ENCODE results near the gene RTBDN. TPM values are rescaled to one million over a fixed set of nuclear protein-coding genes. Genes with fewer than 3 reads are reported as not detected.

The RTBDN gene
- 1.6 TPM for total RNA-seq

DNA sequence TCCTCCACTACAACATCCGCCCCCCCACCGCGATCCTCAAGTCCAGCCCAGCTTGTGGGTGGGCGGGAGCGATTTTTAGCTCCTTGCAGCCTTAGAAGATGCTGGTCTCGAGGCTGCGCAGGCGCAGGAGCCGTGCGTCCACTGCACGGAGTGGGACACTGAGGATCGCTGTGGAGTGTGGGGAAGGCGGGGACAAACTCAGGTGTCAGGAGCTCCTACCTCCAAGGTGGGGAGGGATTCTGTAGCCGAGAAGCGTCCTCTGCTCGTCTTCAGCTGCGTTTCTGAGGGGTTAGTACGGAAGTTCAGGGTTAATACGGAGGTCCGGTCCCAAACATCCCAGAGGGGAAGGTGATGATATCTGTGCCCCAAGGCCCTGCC lies at the start of gene RTBDN:
Gene RTBDN (minus strand): TSS at position 14 of the 378 bp plus-strand sequence. CDS start 4,600 bp downstream, outside the sequence.
- FAIRE-seq (no peak), DNase-seq (ENCODE audit: low spot score in 2 of 2) (no peak)

DNA sequence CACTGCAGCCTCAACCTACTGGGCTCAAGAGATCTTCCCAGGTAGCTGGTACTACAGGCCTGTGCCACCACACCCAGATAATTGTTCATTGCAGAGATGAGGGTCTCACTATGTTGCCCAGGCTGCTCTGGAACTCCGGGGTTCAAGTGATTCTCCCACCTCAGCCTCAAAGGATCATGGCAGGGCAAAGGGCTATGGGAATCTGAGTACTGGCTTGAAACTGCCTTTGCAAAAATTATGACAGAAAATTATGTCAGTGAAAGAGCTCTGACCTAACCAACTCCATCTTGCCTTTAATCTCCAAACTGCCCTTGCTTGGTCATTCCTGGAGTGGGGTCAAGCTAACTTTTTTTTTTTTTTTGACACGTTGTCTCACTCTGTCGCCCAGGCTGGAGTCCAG lies 48.2 kb upstream of the RTBDN start:
- DNase-seq (ENCODE audit: low spot score in 2 of 2) = no peak
- FAIRE-seq = no peak

DNA sequence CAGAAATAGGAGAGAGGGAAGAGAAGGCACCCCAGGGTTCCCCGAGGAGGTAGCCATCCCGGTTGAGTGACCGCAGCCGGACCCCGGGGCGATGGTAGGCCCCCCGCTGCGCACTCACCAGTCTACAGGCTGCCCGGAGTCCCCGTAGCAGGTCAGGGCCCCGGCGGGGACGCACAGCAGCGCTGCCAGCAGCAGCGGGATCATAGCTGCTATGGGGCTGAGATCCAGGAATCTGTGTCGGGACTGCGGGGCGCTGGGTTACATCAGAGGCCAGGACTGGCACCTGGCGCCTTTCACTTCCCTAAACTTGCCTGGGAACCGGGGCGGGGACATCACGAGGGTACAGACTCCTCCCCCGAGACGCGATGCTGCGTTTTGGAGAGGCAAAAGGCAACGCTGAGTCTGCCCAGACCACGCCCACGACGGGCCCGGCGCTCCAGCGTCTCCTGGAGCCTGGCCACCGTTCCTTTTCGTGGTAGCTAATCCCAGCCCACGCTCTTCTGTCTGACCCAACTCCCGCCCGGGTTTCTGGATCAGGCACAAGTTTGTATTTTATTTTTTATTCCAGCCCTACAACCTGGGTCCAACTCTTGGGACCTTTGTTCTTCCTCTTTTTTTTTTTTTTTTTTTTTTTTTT lies 46.9 kb upstream of the RTBDN start, which contains the start of gene DNASE2:
Gene DNASE2 (minus strand): TSS at position 278 of the 637 bp plus-strand sequence. CDS start 74 bp downstream, at position 204.
- FAIRE-seq (no peak), DNase-seq (ENCODE audit: low spot score in 2 of 2) (peak; percentile 84 to 96)

DNA sequence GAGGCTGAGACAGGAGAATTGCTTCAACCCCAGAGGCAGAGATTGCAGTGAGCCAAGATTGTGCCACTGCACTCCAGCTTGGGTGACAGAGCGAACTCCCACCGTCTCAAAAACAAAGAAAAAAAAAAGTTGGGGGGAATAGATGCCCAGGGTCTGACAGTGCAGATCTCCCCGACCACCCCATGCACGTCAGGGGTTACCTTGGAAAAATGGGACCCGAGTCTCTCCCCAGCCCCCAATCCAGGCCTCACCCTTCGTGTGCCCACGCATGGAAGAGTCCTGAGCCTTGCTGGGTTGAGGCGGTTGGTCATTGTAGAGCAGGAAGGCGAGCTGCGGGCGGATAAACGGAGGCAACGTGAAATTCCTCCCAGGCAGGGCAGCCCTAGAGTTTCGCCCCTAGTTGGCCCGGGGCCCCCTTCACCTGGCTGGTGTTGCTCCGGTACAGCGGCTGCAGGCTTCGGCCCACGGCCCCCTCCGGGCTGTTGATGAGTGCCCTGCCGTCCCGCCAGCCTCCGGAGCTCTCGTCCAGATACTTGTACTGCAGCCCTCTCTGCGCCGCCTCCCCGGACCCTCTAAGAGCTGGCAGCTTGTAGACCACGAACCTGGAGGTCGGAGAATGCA lies 46.3 kb upstream of the RTBDN start:
- FAIRE-seq (no peak), DNase-seq (ENCODE audit: low spot score in 2 of 2) (no peak)

DNA sequence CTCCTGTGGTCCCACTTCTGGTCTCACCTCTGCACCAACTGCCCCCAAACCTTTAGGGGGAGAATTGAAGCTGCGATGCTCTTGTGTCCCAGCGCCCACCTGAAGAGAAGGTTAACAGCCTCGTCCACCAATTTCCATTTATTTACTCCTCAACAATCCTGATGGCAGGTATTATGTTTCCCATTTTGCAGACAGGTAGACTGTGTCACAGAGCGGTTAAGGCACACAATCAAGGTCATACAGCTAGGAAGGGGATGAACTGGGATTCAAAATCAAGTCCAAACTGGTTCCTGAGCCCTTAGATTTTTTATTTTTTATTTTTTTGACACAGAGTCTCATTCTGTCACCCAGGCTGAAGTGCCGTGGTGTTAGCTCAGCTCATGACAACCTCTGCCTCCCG lies 40.7 kb upstream of the RTBDN start:
- DNase-seq (ENCODE audit: low spot score in 2 of 2) (no peak), FAIRE-seq (no peak)

DNA sequence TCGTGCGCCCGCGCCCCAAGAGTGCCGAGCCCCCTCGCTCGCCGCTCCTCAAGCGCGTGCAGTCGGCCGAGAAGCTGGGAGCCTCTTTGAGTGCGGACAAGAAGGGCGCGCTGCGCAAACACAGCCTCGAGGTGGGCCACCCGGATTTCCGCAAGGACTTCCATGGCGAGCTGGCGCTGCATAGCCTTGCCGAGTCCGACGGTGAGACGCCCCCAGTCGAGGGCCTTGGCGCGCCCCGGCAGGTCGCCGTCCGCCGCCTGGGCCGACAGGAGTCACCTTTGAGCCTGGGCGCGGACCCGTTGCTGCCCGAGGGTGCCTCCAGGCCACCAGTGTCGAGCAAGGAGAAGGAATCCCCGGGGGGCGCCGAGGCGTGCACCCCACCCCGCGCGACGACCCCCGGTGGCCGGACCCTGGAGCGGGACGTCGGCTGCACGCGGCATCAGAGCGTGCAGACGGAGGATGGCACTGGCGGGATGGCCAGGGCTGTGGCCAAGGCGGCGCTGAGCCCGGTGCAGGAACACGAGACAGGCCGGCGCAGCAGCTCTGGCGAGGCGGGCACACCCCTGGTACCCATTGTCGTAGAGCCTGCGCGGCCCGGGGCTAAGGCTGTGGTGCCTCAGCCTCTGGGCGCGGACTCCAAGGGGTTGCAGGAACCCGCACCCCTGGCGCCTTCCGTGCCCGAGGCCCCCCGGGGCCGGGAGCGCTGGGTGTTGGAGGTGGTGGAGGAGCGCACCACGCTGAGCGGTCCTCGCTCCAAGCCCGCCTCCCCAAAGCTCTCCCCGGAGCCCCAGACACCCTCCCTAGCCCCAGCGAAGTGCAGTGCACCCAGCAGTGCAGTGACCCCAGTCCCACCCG lies 39.7 kb upstream of the RTBDN start:
- no peak for FAIRE-seq
- DNase-seq (ENCODE audit: low spot score in 2 of 2) = no peak

DNA sequence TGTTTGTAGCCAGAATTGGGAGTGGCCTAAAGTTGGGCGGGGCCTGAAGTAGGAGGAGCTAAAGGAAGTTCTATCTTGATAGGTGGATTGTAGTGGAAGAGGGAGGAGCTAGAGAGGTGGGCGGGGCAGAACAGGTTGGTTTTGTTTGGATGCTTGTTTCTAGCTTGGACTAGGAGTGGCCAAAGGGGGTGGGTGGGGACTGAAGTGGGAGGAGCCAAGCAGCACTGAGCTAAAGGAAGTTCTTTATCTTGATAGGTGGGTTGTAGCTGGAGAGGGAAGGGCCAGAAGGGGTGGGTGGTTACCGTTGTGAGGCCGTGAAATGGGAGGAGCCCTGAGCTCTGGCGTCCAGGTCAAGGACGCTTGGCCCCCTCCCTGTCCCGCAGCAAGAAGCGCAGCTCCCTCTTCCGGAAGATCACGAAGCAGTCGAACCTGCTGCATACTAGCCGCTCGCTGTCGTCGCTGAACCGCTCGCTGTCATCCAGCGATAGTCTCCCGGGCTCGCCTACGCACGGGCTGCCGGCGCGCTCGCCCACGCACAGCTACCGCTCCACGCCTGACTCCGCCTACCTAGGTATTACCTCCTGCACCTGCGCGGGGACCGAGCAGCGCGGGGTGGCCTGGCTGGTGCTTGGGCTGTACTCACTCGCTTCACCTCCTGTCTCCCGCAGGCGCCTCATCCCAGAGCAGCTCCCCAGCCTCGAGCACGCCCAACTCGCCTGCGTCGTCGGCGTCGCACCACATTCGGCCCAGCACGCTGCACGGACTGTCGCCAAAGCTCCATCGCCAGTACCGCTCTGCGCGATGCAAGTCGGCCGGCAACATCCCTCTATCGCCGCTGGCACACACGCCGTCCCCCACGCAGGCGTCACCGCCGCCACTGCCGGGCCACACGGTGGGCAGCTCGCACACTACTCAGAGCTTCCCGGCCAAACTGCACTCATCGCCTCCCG lies 38.8 kb upstream of the RTBDN start:
- DNase-seq (ENCODE audit: low spot score in 2 of 2) = peak in 1 of 2 donors; percentile 68
- FAIRE-seq = no peak

DNA sequence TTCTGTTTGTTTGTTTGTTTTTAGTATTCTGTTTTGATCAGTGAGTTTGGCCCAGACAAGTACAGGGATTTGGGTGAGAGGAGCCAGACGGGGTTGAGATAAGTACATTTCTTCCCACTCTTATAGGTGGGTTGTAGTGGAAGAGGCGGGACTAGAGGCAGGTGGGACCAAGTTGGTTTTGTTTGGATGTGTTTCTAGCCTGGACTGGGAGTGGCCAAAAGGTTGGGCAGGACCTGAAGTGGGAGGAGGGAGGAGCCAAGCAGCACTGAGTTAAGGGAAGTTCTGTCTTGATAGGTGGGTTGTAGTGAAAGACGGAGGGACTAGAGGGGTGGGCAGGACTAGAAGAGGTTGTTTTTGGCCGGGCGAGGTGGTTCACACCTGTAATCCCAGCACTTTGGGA lies 37.9 kb upstream of the RTBDN start:
- FAIRE-seq = no peak

DNA sequence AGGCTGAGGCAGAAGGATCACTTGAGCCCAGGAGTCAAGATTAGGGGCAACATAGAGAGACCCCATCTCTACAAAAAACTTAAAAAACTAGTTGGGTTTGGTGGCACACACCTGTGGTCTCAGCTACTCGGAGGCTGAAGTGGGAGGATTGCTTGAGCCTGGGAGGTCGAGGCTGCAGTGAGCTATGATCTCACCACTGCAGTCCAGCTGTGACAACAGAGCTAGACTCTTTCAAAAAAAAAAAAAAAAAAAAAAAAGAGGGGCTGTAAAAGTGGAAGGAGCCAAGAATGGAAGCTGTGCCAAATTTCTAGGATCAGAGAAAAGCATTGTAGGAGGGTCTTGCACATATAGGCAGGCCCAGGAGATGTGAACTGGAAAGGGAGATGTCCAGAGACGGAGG lies 37.3 kb upstream of the RTBDN start:
- DNase-seq (ENCODE audit: low spot score in 2 of 2) (no peak), FAIRE-seq (no peak)

More for the DNA sequence above, 37.9 kb upstream of the RTBDN start:
- no peak for DNase-seq (ENCODE audit: low spot score in 2 of 2)

DNA sequence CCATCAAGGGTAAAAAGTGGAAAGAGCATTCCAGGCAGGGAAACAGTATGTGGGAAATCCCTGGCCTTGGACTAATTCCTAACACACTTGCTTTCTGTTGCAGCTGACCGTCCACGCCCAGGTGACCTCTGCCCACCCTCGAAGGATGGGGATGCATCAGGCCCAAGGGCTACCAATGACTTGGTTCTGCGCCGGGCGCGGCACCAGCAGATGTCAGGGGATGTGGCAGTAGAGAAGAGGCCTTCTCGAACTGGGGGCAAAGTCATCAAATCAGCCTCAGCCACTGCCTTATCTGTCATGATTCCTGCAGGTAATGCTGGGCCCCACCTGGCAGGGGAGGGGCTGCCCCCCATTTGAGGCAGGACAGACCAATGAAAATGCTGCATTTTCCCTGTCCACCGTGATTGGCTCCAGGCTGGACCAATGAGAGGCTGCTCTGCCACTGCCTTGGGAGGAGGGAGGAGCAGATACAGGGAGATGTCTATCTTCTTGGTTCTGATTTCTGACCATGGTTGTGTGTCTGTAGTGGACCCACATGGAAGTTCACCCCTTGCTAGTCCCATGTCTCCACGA lies 34.2 kb upstream of the RTBDN start:
- DNase-seq (ENCODE audit: low spot score in 2 of 2) (no peak), FAIRE-seq (no peak)

DNA sequence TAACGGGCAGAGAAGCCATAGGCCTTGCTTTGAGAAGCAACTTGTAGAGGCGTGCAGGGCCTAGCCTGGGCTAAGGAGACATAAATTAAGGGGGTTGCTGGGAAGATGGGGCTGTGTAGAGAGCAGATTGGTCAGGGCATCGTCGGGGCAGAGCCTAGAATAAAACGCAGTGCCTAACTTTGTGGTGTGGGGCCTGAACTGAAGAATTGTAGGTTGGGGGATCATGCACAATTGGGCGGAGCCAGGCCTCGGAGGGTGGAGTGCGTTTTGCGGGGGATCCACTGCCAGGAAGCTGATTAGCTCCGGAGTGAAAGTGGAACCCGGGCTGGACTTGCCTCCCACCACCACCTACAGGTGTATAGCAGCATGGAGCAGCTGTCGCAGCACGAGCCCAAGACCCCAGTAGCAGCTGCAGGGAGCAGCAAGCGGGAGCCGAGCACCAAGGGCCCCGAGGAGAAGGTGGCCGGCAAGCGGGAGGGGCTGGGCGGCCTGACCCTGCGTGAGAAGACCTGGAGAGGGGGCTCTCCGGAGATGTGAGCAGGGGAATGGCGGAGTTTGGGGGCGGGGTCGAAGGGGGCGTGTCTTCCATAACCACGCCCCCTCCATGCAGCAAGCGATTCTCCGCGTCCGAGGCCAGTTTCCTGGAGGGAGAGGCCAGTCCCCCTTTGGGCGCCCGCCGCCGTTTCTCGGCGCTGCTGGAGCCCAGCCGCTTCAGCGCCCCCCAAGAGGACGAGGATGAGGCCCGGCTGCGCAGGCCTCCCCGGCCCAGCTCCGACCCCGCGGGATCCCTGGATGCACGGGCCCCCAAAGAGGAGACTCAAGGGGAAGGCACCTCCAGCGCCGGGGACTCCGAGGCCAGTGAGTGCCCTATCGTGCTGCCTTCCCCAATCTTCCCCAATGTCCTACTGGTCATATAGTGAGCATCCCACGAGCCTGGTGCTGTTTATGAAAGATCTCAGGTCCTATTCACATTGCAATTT lies 33.0 kb upstream of the RTBDN start:
- peak in 1 of 2 donors; percentile 77 for DNase-seq (ENCODE audit: low spot score in 2 of 2)
- FAIRE-seq = no peak

DNA sequence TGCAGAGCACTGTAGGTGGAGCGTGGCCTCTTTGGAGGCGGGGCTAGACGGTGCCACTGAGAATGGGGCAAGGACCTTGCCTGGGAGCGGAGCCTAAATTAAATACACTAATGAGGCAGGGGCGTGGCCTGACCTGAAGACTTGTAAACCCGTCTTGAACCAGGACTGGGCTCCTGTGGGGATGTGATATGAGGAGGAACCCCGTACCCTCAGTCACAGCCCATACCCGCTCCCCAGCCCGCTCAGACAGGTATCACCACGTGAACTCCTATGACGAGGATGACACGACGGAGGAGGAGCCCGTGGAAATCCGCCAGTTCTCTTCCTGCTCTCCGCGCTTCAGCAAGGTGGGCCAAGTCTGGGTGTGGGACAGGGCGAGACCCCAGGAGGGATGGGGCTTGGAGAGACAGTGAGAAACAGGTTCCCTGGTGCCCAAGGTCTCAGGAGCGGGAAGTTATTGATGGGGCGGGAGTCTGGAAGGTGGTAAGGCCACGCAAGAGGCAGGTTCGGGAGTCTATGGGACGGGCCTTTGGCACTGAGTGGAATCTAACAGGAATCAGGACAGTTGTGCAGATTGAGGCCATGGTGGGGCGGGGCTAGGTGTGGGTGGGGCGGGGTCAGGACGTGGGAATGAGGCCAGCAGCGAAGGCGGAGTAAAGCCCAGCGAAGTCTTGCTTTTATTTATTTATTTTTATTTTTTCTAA lies 32.2 kb upstream of the RTBDN start:
- no peak for DNase-seq (ENCODE audit: low spot score in 2 of 2)
- no peak for FAIRE-seq

DNA sequence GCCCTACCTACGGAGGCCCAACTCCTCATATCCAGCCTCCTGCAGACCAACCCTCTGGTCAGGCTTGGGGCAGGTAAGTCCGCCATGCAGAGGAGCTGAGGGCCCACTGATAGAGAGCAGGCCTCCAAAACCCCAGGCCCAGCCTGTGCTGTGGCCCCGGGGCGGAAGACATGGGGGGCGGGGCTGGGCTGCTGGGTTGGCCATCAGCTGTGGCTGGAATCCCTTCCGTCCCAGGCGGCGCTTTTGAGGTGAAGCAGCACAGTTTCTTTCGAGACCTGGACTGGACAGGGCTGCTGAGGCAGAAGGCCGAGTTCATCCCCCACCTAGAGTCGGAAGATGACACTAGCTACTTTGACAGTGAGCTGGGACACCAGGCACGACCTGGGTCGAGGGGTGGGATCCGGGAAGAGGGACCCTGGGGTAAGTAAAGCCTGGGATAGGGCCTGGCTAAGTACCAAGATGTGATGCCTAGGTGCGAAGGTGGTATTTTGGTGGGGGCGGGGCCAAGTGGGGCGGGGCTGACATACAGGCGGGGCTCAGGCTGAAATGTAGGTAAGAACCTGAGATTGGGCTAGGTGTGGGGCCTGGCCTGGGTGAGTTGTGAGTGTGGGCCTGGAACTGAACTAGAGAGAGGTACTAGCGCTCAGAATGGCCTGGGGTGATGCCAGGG lies 31.5 kb upstream of the RTBDN start:
- FAIRE-seq (no peak), DNase-seq (ENCODE audit: low spot score in 2 of 2) (no peak)

DNA sequence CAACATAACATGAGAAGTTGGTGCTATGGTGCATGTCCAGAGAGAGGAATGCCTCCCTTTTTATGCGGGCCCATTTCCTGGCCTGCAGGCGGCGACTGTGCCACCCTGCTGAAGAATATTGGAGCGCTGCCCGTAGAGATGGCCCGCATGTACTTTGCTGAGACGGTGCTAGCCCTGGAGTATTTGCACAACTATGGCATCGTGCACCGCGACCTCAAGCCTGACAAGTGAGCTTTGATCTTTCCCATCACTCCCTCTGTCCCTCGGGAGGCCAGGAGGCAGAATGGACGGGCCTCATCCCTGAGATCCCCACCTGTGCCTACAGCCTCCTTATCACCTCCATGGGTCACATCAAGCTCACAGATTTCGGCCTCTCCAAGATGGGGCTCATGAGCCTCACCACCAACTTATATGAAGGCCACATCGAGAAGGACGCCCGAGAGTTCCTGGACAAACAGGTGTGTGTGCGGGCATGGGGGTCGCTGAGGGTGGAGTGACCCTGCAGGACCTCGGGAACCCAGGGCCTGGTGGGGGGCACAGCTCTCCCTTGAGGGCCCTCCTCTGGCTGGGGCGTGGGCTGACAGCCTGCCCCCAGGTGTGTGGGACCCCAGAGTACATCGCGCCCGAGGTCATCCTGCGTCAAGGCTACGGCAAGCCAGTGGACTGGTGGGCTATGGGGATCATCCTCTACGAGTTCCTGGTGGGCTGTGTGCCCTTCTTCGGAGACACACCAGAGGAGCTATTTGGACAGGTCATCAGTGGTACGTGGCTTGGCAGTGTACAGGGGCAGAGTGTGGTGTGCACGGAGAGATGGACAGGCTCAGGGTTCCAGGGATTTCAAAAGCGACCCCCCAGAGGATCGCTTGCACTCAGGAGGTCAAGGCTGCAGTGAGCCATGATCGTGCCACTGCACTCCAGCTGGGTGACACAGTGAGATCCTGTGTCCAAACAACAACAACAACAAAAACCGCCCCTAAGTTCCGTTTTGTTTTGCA lies 30.6 kb upstream of the RTBDN start:
- FAIRE-seq = no peak
- DNase-seq (ENCODE audit: low spot score in 2 of 2) = no peak

DNA sequence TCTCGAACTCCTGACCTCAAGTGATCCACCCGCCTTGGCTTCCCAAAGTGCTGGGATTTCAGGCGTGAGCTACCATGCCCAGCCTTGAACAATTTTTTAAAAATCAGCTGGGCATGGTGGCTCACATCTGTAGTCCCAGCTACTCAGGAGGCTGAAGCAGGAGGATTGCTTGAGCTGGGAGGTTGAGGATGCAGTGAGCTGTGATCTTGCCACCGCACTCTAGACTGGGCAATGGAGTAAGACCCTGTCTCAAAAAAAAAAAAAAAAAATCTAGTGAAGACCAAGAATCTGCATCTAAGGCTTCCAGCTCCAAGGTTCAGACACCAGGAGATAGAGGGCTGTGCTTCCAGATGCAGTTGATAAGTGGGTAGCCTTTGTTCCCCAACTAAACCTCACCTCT lies 29.8 kb upstream of the RTBDN start:
- no peak for DNase-seq (ENCODE audit: low spot score in 2 of 2)
- FAIRE-seq = no peak

DNA sequence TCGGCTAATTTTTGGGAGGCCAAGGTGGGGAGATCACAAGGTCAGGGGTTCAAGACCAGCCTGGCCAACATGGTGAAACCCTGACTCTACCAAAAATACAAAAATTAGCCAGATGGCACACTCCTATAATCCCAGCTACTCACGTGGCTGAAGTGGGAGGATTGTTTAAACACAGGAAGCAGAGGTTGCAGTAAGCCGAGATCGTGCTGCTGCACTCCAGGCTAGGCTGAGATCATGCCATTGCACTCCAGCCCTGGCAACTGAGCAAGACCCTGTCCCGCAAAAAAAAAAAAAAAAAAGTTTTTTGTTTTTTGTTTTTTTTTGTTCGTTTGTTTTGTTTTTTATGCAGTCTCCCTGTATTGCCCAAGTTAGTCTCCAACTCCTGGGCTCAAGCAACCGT lies 25.2 kb upstream of the RTBDN start:
- DNase-seq (ENCODE audit: low spot score in 2 of 2) (no peak), FAIRE-seq (no peak)
